ENCODE results near the gene EXD3. TPM values are rescaled to one million over a fixed set of nuclear protein-coding genes. Genes with fewer than 3 reads are reported as not detected.
"Not testable (repeated sequence)": the region's sequence is repeated elsewhere in the genome, so short reads cannot be mapped to it uniquely, and the experiment has no call there.

The EXD3 gene
- total RNA-seq, 1 experiment from 2014 or later: 2.8 TPM

DNA sequence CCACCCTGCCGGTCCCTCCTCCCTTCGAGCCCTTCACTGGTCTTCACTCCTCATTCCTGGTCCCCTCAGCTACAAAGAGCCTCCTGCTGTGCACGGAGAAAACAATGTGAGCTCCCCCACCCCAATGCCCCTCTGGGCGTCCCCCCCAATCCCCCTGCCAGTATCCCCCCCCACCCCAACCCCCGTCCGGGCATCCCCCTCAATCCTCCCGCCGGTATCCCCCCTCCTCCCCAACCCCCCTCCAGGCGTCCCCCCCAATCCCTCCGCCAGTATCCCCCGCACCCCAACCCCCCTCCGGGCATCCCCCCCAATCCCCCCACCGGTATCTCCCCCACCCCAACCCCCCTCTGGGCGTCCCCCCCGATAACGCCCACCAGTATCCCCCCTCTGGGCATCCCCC lies 42.8 kb downstream of the EXD3 start:
- Histone ChIP-seq H3K36me3 (ENCODE audit: insufficient read depth, low read length) (no peaks in the 10 kb centered on the region), H3K27me3 (ENCODE audit: low read length) (no peaks in the 10 kb centered on the region), H3K4me1 (ENCODE audit: low read length) (no peaks in the 10 kb centered on the region), H3K79me2 (ENCODE audit: low read length) (no peaks in the 10 kb centered on the region), H3K4me2 (ENCODE audit: low read depth, low read length, poor library complexity, severe bottlenecking) (no peak overlapping the region), H2AFZ (ENCODE audit: low read length) (no peak overlapping the region), H3K9me2 (replicated peaks; ENCODE audit: insufficient read depth, low read length) (no peaks in the 10 kb centered on the region), H3K9me3 (ENCODE audit: low read length) (peaks cover 4% of the 10 kb centered on the region), H4K20me1 (ENCODE audit: insufficient read depth, low read depth, low read length) (no peaks in the 10 kb centered on the region), H3K27ac (ENCODE audit: low read length) (no peak overlapping the region), H3K9ac (ENCODE audit: low read length) (no peak overlapping the region), H3K4me3 (ENCODE audit: low read length) (no peak overlapping the region)
- no peak for DNase-seq

DNA sequence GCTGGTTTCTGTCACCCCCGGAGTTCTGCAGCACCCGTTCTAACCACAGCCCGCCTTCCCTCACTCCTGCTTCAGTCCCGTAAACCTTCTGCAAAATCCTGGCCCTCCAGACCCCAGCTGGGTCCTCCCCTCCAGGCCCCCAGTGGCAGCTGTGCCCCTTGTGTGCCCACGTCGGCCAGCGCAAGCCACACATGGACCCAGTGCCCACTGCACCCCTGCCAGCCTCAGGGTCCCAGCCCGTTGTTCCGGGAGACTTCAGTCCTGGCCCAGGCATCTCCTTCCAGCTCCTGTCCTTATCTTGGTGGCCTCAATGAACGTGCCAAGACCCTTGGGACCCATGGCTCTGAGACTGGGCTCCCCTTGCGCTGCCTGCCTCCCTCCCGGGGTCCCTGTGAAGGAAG lies 43.2 kb downstream of the EXD3 start:
- H3K4me2 ChIP-seq (ENCODE audit: low read depth, low read length, poor library complexity, severe bottlenecking): no peak overlapping the region
- no peak overlapping the region for H2AFZ ChIP-seq (ENCODE audit: low read length)
- H3K36me3 ChIP-seq (ENCODE audit: insufficient read depth, low read length): no peaks in the 10 kb centered on the region
- DNase-seq: no peak
- peaks cover 4% of the 10 kb centered on the region for H3K9me3 ChIP-seq (ENCODE audit: low read length)
- H3K9me2 ChIP-seq (replicated peaks; ENCODE audit: insufficient read depth, low read length): no peaks in the 10 kb centered on the region
- H4K20me1 ChIP-seq (ENCODE audit: insufficient read depth, low read depth, low read length): no peaks in the 10 kb centered on the region
- H3K79me2 ChIP-seq (ENCODE audit: low read length): no peaks in the 10 kb centered on the region
- no peaks in the 10 kb centered on the region for H3K27me3 ChIP-seq (ENCODE audit: low read length)
- no peak overlapping the region for H3K4me3 ChIP-seq (ENCODE audit: low read length)
- no peak overlapping the region for H3K9ac ChIP-seq (ENCODE audit: low read length)
- no peak overlapping the region for H3K27ac ChIP-seq (ENCODE audit: low read length)
- H3K4me1 ChIP-seq (ENCODE audit: low read length): no peaks in the 10 kb centered on the region

DNA sequence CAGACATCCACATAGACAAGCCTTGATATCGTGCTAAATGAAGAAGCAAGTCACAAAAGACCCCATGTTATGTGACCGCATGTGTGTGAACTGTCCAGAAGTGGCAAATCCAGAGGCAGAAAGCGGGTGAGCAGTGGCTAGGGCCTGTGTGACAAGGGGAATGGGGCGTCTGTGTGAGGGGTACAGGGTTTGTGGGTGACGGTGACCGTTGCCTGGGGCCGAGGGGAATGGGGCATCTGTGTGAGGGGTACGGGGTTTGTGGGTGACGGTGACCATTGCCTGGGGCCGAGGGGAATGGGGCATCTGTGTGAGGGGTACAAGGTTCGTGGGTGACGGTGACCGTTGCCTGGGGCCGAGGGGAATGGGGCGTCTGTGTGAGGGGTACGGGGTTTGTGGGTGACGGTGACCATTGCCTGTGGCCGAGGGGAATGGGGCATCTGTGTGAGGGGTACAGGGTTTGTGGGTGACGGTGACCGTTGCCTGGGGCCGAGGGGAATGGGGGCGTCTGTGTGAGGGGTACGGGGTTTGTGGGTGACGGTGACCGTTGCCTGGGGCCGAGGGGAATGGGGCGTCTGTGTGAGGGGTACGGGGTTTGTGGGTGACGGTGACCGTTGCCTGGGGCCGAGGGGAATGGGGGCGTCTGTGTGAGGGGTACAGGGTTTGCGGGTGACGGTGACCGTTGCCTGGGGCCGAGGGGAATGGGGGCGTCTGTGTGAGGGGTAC lies 44.1 kb downstream of the EXD3 start:
- not testable (repeated sequence) for H3K79me2 ChIP-seq (ENCODE audit: low read length); H3K27me3 ChIP-seq (ENCODE audit: low read length); H3K9ac ChIP-seq (ENCODE audit: low read length); H3K4me2 ChIP-seq (ENCODE audit: low read depth, low read length, poor library complexity, severe bottlenecking); DNase-seq; H3K4me1 ChIP-seq (ENCODE audit: low read length); H3K27ac ChIP-seq (ENCODE audit: low read length); H2AFZ ChIP-seq (ENCODE audit: low read length); H3K9me3 ChIP-seq (ENCODE audit: low read length); H3K36me3 ChIP-seq (ENCODE audit: insufficient read depth, low read length); H3K9me2 ChIP-seq (replicated peaks; ENCODE audit: insufficient read depth, low read length); H3K4me3 ChIP-seq (ENCODE audit: low read length); H4K20me1 ChIP-seq (ENCODE audit: insufficient read depth, low read depth, low read length)

DNA sequence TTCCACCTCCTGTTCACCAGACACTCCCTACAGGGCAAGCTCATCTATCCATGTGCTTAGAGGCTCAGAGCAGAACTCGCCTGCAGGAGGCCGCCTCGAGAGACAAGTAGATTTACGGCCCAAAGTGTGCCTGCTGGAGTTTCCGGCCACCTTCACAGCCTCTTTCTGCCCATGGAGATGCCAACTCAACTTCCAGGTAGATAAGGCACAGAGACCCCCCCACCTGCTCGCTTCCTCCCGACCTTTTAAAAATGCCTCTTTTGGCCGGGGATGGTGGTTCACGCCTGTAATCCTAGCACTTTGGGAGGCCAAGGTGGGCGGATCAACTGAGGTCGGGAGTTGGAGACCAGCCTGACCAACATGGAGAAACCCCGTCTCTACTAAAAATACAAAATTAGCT lies 46.6 kb downstream of the EXD3 start:
- Histone ChIP-seq H2AFZ (ENCODE audit: low read length) (no peak overlapping the region), H4K20me1 (ENCODE audit: insufficient read depth, low read depth, low read length) (no peaks in the 10 kb centered on the region), H3K4me2 (ENCODE audit: low read depth, low read length, poor library complexity, severe bottlenecking) (no peak overlapping the region), H3K27ac (ENCODE audit: low read length) (no peak overlapping the region), H3K9ac (ENCODE audit: low read length) (no peak overlapping the region), H3K27me3 (ENCODE audit: low read length) (no peaks in the 10 kb centered on the region), H3K4me3 (ENCODE audit: low read length) (no peak overlapping the region), H3K79me2 (ENCODE audit: low read length) (no peaks in the 10 kb centered on the region), H3K4me1 (ENCODE audit: low read length) (no peaks in the 10 kb centered on the region), H3K9me3 (ENCODE audit: low read length) (peaks cover 4% of the 10 kb centered on the region), H3K36me3 (ENCODE audit: insufficient read depth, low read length) (no peaks in the 10 kb centered on the region), H3K9me2 (replicated peaks; ENCODE audit: insufficient read depth, low read length) (no peaks in the 10 kb centered on the region)
- no peak for DNase-seq

DNA sequence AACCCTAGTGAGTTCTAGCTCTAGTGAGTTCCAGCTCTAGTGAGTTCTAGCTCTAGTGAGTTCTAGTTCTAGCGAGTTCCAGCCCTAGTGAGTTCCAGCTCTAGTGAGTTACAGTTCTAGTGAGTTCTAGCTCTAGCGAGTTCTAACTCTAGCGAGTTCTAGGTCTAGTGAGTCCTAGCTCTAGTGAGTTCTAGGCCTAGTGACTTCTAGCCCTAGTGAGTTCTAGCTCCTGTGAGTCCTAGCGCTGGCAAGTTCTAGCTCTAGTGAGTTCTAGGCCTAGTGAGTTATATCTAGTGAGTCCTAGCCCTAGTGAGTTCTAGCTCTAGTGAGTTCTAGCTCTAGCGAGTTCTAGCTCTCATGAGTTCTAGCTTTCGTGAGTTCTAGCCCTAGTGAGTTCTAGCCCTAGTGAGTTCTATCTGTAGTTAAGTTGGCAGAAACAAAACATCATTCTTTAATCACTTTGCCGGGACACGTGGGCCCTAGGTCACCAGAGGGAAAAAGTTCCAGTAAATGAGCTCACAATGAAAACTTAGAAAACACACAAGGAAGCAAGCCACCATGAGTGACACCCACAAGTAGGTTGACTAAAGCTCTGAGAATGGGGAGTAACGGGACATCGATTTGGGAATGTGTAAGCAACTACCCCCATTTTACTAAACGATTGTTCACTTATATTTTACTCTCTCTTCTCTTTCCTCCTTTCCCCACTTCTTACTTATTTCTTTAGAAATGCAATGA lies 47.5 kb downstream of the EXD3 start:
- H4K20me1 ChIP-seq (ENCODE audit: insufficient read depth, low read depth, low read length): no peaks in the 10 kb centered on the region
- H3K27ac ChIP-seq (ENCODE audit: low read length): no peak overlapping the region

DNA sequence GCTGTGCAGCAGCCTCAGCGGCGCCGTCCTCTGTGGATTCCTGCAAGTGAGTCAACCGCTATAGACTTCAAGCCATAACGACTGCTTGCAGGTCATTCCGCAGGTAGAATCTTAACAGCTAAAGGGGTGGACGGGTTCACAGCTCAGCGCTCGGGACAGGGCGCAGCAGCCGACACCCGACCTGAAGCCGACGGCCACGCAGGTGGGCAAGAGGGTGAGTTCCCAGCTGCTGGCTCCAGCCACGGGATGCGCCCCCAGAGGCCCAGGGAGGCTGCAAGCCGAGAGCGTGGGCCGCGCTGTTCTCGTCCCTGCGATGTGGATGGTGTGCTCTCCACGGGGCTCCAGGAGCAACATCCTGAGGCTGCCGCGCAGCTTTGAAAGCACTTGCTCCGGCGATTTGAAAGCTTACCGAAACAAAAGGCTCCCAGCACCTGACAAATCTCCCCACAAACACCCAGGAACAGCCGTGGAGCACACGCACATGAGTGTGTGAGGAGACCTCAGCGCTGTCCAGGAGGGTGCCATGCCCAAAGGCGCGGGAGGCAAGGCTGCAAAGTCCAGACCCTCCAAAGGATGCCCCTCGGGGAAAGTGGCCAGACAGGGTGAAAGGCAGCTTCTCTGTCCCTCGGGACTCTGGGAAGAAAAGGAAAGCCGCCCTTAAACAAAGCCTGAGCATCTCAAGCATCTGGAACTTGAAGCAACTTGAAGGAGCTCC lies 48.7 kb downstream of the EXD3 start:
- Histone ChIP-seq H3K79me2 (ENCODE audit: low read length) (no peaks in the 10 kb centered on the region), H3K9me2 (replicated peaks; ENCODE audit: insufficient read depth, low read length) (no peaks in the 10 kb centered on the region), H4K20me1 (ENCODE audit: insufficient read depth, low read depth, low read length) (no peaks in the 10 kb centered on the region), H3K4me2 (ENCODE audit: low read depth, low read length, poor library complexity, severe bottlenecking) (no peak overlapping the region), H2AFZ (ENCODE audit: low read length) (no peak overlapping the region), H3K9ac (ENCODE audit: low read length) (no peak overlapping the region), H3K27ac (ENCODE audit: low read length) (no peak overlapping the region), H3K9me3 (ENCODE audit: low read length) (peaks cover 4% of the 10 kb centered on the region; the same call in 1 of the 2 replicates), H3K4me3 (ENCODE audit: low read length) (no peak overlapping the region), H3K36me3 (ENCODE audit: insufficient read depth, low read length) (no peaks in the 10 kb centered on the region), H3K4me1 (ENCODE audit: low read length) (no peaks in the 10 kb centered on the region), H3K27me3 (ENCODE audit: low read length) (no peaks in the 10 kb centered on the region)
- no peak for DNase-seq

More for the DNA sequence above, 47.5 kb downstream of the EXD3 start:
- no peaks in the 10 kb centered on the region for H3K79me2 ChIP-seq (ENCODE audit: low read length)
- H3K9me2 ChIP-seq (replicated peaks; ENCODE audit: insufficient read depth, low read length): no peaks in the 10 kb centered on the region
- H3K9me3 ChIP-seq (ENCODE audit: low read length): peaks cover 4% of the 10 kb centered on the region
- H3K27me3 ChIP-seq (ENCODE audit: low read length): no peaks in the 10 kb centered on the region
- no peak for DNase-seq
- no peak overlapping the region for H3K4me2 ChIP-seq (ENCODE audit: low read depth, low read length, poor library complexity, severe bottlenecking)
- no peak overlapping the region for H3K9ac ChIP-seq (ENCODE audit: low read length)
- H2AFZ ChIP-seq (ENCODE audit: low read length): no peak overlapping the region
- no peaks in the 10 kb centered on the region for H3K4me1 ChIP-seq (ENCODE audit: low read length)
- H3K36me3 ChIP-seq (ENCODE audit: insufficient read depth, low read length): no peaks in the 10 kb centered on the region
- no peak overlapping the region for H3K4me3 ChIP-seq (ENCODE audit: low read length)

DNA sequence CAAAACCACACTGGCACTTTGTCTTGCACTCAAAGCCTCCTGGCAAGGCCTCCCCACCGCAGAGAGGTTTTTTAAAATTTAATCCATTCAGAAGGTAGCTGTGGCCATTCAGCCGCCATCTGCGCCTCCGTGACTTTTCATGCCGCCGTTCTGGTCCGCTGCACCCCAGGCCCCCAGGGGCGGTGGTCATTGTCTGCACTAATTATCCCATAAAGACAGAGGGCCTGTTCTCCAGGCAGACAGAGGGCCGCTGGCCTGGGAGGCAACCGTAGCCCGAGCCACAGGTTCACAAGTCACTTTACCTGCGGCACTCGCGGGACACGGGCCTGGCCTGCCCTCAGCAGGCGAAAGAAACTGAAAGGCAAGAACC lies 49.4 kb downstream of the EXD3 start:
- no peaks in the 10 kb centered on the region for H3K36me3 ChIP-seq (ENCODE audit: insufficient read depth, low read length)
- no peak overlapping the region for H3K4me2 ChIP-seq (ENCODE audit: low read depth, low read length, poor library complexity, severe bottlenecking)
- no peaks in the 10 kb centered on the region for H3K9me2 ChIP-seq (replicated peaks; ENCODE audit: insufficient read depth, low read length)
- H3K4me3 ChIP-seq (ENCODE audit: low read length): no peak overlapping the region
- H2AFZ ChIP-seq (ENCODE audit: low read length): no peak overlapping the region
- H3K79me2 ChIP-seq (ENCODE audit: low read length): no peaks in the 10 kb centered on the region
- no peaks in the 10 kb centered on the region for H4K20me1 ChIP-seq (ENCODE audit: insufficient read depth, low read depth, low read length)
- no peaks in the 10 kb centered on the region for H3K4me1 ChIP-seq (ENCODE audit: low read length)
- H3K27me3 ChIP-seq (ENCODE audit: low read length): no peaks in the 10 kb centered on the region
- no peak overlapping the region for H3K27ac ChIP-seq (ENCODE audit: low read length)
- DNase-seq: no peak
- H3K9ac ChIP-seq (ENCODE audit: low read length): no peak overlapping the region
- H3K9me3 ChIP-seq (ENCODE audit: low read length): peaks cover 4% of the 10 kb centered on the region; the same call in 1 of the 2 replicates

Measured in Karpas-422 (cell line).